Measurements from ENCODE around the gene HADHA.
"Not testable (repeated sequence)": the region's sequence is repeated elsewhere in the genome, so short reads cannot be mapped to it uniquely, and the experiment has no call there.

HADHA gene

GRCh38 chr2:26244309-26245230 is at the start of gene HADHA, which contains the start of gene HADHB:
Gene HADHA, minus strand, starts transcription at chr2:26244632. Its CDS starts 36 bp downstream, at chr2:26244596.
Gene HADHB, plus strand, starts transcription at chr2:26244939. Its CDS starts 9,316 bp downstream, at chr2:26254255.
- peak; percentile 92 for DNase-seq

- DNase-seq: no peak
Observed at GRCh38 chr2:26292646-26293045, 48.2 kb upstream of the HADHA start.

GRCh38 chr2:26290001-26290400 is 45.6 kb upstream of the HADHA start:
- DNase-seq: no peak

DNA sequence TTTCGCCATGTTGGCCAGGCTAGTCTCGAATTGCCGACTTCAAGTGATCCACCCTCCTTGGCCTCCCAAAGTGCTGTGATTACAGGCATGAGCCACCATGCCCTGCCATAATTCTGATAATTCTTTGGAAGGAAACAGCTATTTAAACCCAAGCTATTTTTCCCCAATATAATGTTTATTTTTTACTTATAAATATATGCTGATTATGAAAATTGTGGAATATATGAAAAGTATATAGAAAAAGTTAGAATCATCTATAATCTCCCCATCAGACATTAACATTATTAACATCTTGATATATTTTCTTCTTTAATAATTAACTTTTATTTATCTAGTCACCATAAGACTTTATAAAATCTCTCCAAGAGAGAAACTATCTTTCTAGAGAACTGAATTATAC is 41.5 kb upstream of the HADHA start:
- DNase-seq: no peak

GRCh38 chr2:26284132-26284531 is 39.7 kb upstream of the HADHA start:
- DNase-seq: no peak

DNA sequence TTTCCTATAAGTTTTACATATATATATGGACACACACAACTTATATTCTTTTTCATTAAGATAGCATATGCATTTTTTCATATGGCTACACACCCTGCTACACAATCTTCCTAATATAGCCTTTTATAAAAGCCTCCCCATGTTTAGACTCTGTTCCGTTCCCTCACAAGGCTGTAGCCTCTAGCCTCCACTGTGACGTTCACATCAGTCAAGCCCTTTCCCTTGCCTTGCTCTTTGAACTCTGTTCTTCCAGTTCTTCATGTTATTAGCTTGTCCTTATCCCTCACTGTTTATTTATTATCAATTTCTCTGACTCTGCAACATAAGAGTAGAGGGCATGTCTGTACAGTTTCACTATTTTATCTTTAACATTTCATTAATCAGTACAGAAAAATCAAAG is 39.2 kb upstream of the HADHA start:
- no peak for DNase-seq

GRCh38 chr2:26281226-26281625 is 36.8 kb upstream of the HADHA start:
- no peak for DNase-seq

DNA sequence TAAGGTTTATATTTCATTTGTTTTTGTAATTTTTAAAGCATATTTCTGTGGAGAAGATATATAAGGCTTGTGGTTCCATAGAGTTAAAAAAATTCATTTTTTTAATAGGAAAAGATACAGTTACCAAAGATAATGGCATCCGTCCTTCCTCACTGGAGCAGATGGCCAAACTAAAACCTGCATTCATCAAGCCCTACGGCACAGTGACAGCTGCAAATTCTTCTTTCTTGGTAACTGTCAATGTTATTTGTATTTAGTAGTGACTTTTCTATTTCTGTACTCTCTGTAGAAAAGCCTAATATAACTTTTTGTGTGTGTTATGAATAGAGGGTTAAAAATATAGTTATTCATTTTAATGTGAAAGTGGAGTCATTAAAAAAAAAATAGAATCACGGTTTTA is 35.5 kb upstream of the HADHA start:
- DNase-seq: no peak

DNA sequence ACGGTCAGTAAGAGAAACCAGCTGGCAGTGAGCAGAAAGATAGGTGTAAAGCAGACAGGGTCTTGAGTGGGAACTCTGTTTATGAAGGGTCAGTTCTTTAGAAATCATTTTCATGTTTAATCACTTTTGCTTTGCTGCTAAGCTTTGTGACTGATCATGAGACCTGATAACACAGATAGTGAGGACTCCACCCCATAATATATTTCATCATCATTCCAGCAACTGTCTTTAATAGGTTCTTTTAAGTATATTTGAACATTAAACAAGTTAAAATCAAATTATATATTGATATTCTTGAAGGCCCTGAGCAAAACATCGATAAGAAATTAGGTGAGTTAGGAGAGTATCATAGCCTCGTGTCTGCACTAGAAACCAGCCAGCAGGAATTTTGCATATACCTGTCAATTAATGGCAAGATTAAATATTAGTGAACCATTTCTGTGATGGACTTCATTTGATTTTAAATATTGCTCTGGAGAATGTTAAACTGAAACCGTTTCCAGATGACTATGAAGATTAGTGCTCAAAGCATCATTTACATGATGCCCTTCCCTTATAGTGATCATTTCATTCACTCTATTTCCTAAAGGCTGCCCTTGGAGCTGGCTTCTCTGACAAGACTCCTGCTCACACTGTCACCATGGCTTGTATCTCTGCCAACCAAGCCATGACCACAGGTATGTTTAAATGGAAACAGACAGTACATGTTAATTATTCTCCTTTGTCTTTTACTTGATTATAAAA is 32.2 kb upstream of the HADHA start:
- DNase-seq: no peak

DNA sequence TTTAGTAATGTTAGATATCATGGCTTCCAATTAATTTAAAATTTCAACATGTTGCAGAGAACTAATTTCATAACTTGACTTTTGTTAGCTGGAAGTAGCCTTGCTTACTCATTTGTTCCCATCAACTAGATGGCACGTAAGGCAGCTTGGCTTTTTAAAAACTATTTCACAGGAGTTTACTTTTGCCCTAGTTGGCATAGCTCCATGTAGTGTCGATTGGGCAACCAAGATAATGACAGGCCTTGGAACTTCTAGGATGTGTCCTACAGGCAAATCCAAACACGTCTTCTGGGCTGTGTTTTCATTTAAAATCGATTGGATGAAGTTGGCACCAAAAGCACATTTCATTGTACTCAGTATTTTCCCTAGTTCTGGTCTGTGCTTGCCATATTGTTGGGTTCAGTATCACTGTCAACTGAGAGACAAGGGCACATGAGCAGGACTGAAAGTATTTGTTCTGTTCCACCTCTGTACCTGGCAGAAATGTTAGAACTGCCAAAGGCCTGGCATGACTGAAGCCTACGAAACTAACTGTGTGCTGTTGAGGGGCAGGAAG is 29.7 kb upstream of the HADHA start:
- no peak for DNase-seq

GRCh38 chr2:26273501-26273900 is 29.1 kb upstream of the HADHA start:
- no peak for DNase-seq

DNA sequence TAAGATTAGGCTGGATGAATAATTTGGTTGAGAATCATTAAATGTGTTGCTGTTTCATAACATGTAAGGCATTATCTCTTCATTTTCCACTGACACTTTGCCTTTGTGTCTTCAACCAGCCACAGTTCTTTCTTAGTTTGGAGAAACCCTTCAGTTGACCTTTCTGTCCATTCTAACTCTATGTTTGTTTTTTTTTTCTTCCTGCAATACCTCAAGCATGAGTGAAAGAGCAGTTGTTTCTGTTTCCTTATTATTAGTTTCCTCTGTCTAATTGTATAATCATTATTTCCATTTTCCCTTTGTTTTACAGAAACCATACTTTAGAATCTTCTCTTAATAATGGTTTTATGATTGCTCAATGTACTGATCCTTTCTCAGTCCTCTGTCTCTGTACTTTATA is 25.9 kb upstream of the HADHA start:
- no peak for DNase-seq

- no peak for DNase-seq
Observed at GRCh38 chr2:26269571-26270158, 25.2 kb upstream of the HADHA start.

- not testable (repeated sequence) for DNase-seq
Observed at GRCh38 chr2:26268670-26269385, 24.4 kb upstream of the HADHA start.

DNA sequence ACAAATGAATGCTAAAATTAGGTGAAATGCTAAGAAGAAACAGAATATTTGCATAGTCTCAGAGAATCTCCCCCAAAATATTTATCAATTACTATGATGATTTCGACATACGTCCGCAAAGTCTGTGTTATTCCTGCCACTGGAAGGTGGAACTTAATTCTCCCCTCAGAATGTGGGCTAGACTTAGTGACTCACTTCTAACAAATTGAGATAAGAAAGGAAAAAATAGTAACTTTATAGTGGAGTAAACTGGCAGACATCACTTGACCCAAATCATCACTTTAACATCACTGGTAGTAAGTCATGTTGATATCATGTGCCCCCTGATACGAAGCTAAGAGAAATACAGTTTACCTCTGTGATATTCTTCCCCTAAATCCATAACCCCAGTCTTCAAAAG is 23.8 kb upstream of the HADHA start:
- DNase-seq: no peak

- not testable (repeated sequence) for DNase-seq
Observed at GRCh38 chr2:26258836-26259235, 14.4 kb upstream of the HADHA start.

- DNase-seq: no peak
Observed at GRCh38 chr2:26255759-26256384, 11.4 kb upstream of the HADHA start.

GRCh38 chr2:26251893-26252292 is 7.5 kb upstream of the HADHA start:
- no peak for DNase-seq

- DNase-seq: no peak
Observed at GRCh38 chr2:26249625-26250024, 5.2 kb upstream of the HADHA start.

DNA sequence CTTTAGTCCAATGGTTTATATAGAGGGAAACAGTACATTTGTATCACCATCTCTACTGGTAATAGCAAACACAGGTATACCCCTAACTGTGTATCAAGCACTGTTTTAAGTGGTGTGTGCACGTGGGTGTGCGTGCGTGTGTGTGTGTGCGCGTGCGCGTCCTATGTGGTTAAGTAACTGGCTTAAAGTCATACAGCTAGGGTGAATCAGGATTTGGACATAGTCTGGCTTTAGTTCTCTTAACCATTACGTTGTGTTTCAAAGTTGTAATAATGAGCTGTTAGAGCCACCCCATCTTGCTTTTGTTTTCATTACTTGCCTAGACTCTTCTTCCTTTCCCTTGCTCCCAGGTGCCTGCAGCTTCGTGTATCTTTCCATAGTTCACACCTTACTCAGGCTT is 2.4 kb upstream of the HADHA start:
- no peak for DNase-seq

DNA sequence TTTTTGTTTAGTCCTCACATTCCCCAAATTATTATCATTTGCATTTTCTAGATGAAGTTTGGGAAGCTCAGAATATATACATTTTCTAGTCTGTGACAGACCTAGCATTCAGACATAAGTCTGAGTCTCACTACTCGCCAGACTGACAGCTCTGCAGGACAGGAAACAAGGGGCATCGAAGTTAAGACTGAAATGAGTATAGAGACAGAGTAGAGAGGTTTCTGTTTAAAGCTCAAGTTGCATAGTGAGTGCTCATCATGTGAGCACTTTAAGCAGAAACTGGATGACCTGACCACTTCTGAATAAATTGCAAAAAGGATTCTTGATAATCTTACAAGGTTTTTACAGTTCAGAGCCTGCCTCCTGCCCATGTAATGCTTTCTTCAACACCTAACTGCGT is 1.4 kb upstream of the HADHA start:
- DNase-seq: no peak

- DNase-seq: peak; percentile 45
Observed at GRCh38 chr2:26245231-26245732, 850 bp upstream of the HADHA start.
